HUES48 (cell line): ENCODE measurements around the gene IFT88.
A peak's percentile ranks its signal among the peaks of the same experiment; 100 is the strongest.

Experiments used
- H3K27ac ChIP-seq: one replicate; pipeline ENCODE4 v1.7.0; 2013; ENCODE audit warnings: low read depth, low read length, inconsistent platforms
- H3K27me3 ChIP-seq: 2 replicates; pipeline ENCODE4 v1.6.1; 2013; ENCODE audit warnings: mild to moderate bottlenecking, low read length; ENCODE audit not compliant: control insufficient read depth, insufficient read depth
- H3K36me3 ChIP-seq: 2 replicates; pipeline ENCODE4 v1.6.1; 2013; ENCODE audit warnings: low read length; ENCODE audit not compliant: control insufficient read depth, insufficient read depth
- H3K4me1 ChIP-seq: 2 replicates; pipeline ENCODE4 v1.6.1; 2013; ENCODE audit warnings: mild to moderate bottlenecking, low read length; ENCODE audit not compliant: control insufficient read depth, insufficient read depth
- H3K4me3 ChIP-seq: 2 replicates; pipeline ENCODE4 v1.5.1; 2013; ENCODE audit warnings: mild to moderate bottlenecking, low read depth, low read length
- H3K9ac ChIP-seq: 2 replicates; pipeline ENCODE4 v1.6.1; 2013; ENCODE audit warnings: mild to moderate bottlenecking, low read depth, low read length, moderate library complexity
- H3K9me3 ChIP-seq: 2 replicates; pipeline ENCODE4 v1.6.1; 2013; ENCODE audit warnings: low read length; ENCODE audit not compliant: control insufficient read depth, insufficient read depth

Gene IFT88

DNA sequence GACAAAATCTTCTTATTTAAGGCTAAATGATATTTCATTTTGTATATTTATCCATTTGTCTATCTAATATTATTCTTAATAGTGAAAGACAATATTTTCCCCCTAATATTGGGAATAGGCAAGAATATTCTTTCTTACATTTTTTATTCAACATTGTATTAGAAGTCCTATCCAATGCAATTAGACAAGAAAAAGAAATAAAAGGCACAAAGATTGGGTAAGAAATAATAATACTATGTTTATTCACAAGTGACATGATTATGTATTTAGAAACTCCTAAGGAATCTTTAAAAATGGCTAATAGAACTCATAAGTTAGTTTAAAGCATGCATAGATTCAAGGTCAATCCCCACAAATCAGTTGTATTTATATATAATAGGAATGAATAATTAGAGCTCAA lies 30.0 kb upstream of the IFT88 start:
- peaks cover 39% of the 10 kb centered on the region for H3K27me3 ChIP-seq
- H3K9me3 ChIP-seq = peaks cover 14% of the 10 kb centered on the region

GRCh38 chr13:20544201-20544923 lies 22.6 kb upstream of the IFT88 start:
- H3K9ac ChIP-seq = no peak overlapping the region
- no peak overlapping the region for H3K27ac ChIP-seq
- H3K4me3 ChIP-seq = no peak overlapping the region
- H3K36me3 ChIP-seq = no peaks in the 10 kb centered on the region
- H3K4me1 ChIP-seq = no peaks in the 10 kb centered on the region
- H3K27me3 ChIP-seq = no peaks in the 10 kb centered on the region
- H3K9me3 ChIP-seq = no peaks in the 10 kb centered on the region

More for the DNA sequence above, 30.0 kb upstream of the IFT88 start:
- Histone ChIP-seq H3K4me1 (no peaks in the 10 kb centered on the region), H3K4me3 (no peak overlapping the region), H3K36me3 (no peaks in the 10 kb centered on the region), H3K9ac (no peak overlapping the region), H3K27ac (no peak overlapping the region)

GRCh38 chr13:20546556-20546955 lies 20.4 kb upstream of the IFT88 start:
- Histone ChIP-seq H3K27ac (no peak overlapping the region), H3K27me3 (no peaks in the 10 kb centered on the region), H3K36me3 (no peaks in the 10 kb centered on the region), H3K4me3 (no peak overlapping the region), H3K9me3 (no peaks in the 10 kb centered on the region), H3K9ac (no peak overlapping the region), H3K4me1 (no peaks in the 10 kb centered on the region)

DNA sequence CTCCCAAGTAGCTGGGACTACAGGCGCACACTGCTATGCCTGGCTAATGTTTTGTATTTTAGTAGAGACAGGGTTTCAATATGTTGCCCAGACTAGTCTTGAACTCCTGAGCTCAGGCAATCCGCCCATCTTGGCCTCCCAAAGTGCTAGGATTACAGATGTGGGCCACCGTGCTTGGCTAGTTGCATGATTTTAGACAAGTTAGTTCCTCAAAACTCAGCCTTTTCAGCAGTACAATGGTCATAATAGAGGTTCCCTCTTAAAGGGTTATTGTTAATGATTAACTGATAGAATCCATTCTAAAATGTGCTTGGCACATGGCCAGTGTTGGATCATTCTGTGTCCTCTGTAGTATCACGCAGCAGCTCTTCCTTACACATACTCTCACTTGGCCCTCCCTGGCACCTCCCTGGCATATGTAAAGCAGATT lies 19.5 kb upstream of the IFT88 start:
- Histone ChIP-seq H3K4me3 (no peak overlapping the region), H3K27me3 (no peaks in the 10 kb centered on the region), H3K36me3 (no peaks in the 10 kb centered on the region), H3K4me1 (no peaks in the 10 kb centered on the region), H3K9me3 (no peaks in the 10 kb centered on the region), H3K27ac (no peak overlapping the region), H3K9ac (no peak overlapping the region)

- no peak overlapping the region for H3K4me3 ChIP-seq
- no peaks in the 10 kb centered on the region for H3K9me3 ChIP-seq
- H3K36me3 ChIP-seq = no peaks in the 10 kb centered on the region
- no peak overlapping the region for H3K27ac ChIP-seq
- H3K4me1 ChIP-seq = no peaks in the 10 kb centered on the region
- no peaks in the 10 kb centered on the region for H3K27me3 ChIP-seq
- H3K9ac ChIP-seq = no peak overlapping the region
Measured at GRCh38 chr13:20550799-20551198, 16.2 kb upstream of the IFT88 start.

GRCh38 chr13:20553311-20553710 lies 13.6 kb upstream of the IFT88 start:
- Histone ChIP-seq H3K27me3 (no peaks in the 10 kb centered on the region), H3K36me3 (no peaks in the 10 kb centered on the region)

GRCh38 chr13:20558982-20559381 lies 8.0 kb upstream of the IFT88 start:
- no peak overlapping the region for H3K27ac ChIP-seq
- no peaks in the 10 kb centered on the region for H3K27me3 ChIP-seq
- H3K4me3 ChIP-seq = no peak overlapping the region
- no peaks in the 10 kb centered on the region for H3K36me3 ChIP-seq
- H3K9ac ChIP-seq = no peak overlapping the region
- H3K4me1 ChIP-seq = no peaks in the 10 kb centered on the region
- H3K9me3 ChIP-seq = peaks cover under 1% of the 10 kb centered on the region; the same call in 1 of the 2 replicates

More at GRCh38 chr13:20553311-20553710, 13.6 kb upstream of the IFT88 start:
- Histone ChIP-seq H3K9ac (no peak overlapping the region), H3K4me1 (no peaks in the 10 kb centered on the region), H3K4me3 (no peak overlapping the region), H3K9me3 (no peaks in the 10 kb centered on the region), H3K27ac (no peak overlapping the region)

GRCh38 chr13:20559659-20560356 lies 7.1 kb upstream of the IFT88 start:
- peaks cover 6% of the 10 kb centered on the region for H3K9me3 ChIP-seq
- no peaks in the 10 kb centered on the region for H3K4me1 ChIP-seq
- H3K4me3 ChIP-seq = no peak overlapping the region
- no peak overlapping the region for H3K27ac ChIP-seq
- H3K36me3 ChIP-seq = no peaks in the 10 kb centered on the region
- no peaks in the 10 kb centered on the region for H3K27me3 ChIP-seq
- no peak overlapping the region for H3K9ac ChIP-seq

- Histone ChIP-seq H3K4me1 (no peaks in the 10 kb centered on the region), H3K4me3 (no peak overlapping the region), H3K9me3 (peaks cover 15% of the 10 kb centered on the region), H3K36me3 (no peaks in the 10 kb centered on the region), H3K27me3 (no peaks in the 10 kb centered on the region), H3K27ac (no peak overlapping the region), H3K9ac (no peak overlapping the region)
Measured at GRCh38 chr13:20561741-20562140, 5.2 kb upstream of the IFT88 start.

DNA sequence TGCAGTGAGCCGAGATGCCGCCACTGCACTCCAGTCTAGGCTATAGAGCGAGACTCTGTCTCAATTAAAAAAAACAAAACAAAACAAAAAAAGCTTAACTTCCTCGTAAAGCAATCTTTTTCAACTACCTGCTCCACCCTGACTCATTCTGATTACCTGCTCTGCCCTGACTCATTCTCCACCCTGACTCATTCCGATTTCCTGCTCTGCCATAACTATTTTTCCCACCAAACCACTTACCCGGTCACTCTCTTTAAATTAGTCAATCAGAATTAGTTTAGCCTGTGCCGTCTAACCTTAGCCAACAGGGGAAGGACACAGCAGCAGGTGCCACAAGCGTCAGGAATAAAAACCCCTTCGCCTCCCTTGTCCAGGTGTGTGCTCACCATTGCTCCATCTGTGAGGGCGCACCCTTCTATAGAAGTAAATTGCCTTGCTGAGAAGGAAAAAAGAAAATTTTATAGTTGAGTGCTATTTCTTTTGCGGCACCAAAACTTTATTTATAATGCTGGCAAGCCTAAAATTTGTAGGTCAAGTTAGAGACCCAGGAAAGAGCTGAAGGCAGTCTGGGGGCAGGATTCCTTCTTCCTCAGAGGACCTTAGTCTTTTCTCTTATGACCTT lies 1.7 kb upstream of the IFT88 start:
- Histone ChIP-seq H3K9ac (no peak overlapping the region), H3K27ac (no peak overlapping the region), H3K27me3 (no peaks in the 10 kb centered on the region), H3K4me1 (no peaks in the 10 kb centered on the region), H3K36me3 (no peaks in the 10 kb centered on the region), H3K9me3 (peaks cover 15% of the 10 kb centered on the region), H3K4me3 (no peak overlapping the region)

DNA sequence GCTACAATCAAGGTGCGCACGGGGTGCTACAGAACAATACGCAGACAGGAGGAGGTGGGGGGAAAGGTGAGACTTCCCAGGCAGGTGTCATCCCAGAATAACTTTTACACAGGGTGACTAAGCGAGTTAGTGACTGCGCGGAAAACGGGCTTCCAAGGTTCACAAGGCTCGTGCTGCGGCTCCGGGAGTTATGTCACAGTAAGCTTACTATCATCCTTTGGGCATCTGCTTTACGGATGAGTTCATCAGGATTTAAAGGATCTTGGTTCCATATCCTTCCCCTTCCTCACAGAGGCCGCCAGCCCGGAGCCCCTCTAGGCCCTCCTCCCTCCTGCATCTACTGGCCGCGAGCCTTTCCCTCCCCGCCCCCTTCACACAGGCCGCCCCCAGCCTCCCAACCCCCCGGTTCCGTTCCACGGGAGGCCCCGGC lies 474 bp upstream of the IFT88 start:
- Histone ChIP-seq H3K36me3 (no peaks in the 10 kb centered on the region), H3K4me1 (no peaks in the 10 kb centered on the region), H3K27ac (peak overlapping the region; percentile 90), H3K9me3 (peaks cover 15% of the 10 kb centered on the region), H3K27me3 (no peaks in the 10 kb centered on the region), H3K4me3 (peak overlapping the region; percentile 92), H3K9ac (peak overlapping the region; percentile 61)
